ENCODE measurements around the gene ABCB9. TPM values are rescaled to one million over a fixed set of nuclear protein-coding genes. Genes with fewer than 3 reads are reported as not detected.

The ABCB9 gene
- total RNA-seq, 4 donors from 2014 or later, result 4.9 to 6.8 (median 5.3) TPM

DNA sequence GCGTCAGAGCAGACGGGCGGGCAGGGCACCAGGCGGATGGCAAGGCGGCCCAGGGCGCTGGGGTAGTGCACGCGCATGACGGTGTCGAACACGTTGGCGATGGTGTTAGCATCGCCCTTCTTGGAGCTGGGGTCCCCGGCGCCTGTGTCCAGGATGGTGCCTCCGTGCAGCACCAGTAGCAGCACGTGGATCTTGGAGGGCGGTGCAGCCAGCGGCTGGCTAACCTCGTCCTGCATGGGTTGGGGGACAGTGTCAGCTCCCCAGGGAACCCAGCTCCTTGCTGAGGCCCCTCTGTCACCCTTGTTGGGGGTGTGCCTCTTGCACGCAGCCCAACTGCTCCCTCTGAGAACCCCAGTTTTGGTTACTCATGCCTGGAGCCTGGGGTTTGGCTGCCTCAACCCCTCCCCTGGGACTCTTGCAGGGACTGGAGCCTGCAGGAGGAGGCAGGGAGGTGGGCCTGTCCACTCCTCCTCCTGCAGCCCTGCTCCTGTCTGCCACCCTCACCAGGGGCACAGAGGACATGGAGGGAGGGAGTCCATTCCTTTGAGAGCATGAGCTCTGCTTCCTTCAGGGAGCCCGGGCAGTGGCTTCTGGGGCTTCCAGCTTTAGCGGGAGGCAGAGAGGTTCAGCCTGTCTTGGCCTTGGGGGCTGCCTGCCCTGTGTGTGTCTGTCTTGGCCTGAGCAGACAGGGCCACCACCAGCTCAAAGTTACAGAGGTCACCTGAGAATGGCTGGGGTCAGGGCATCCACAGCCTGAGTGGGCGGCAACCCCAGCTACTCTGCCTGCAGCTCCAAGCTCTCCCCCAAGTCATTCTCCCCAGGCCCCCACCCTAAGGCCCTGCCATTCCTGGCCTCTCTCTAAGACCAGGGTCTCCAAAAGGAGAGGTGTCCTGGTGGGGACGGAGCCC lies 31.3 kb upstream of the ABCB9 start:
- TF ChIP-seq POLR2A (IDR thresholded peaks at IDR 0.05) (no peak), CTCF (IDR thresholded peaks at IDR 0.05) (no peak)
- Histone ChIP-seq H3K27ac (no peak overlapping the region), H3K4me1 (peaks cover 5% of the 10 kb centered on the region in 2 donors), H3K4me3 (replicated peaks in 1 of 3) (no peak overlapping the region), H3K36me3 (no peaks in the 10 kb centered on the region), H3K27me3 (no peaks in the 10 kb centered on the region), H3K9me3 (no peaks in the 10 kb centered on the region)
- intact Hi-C loops (cut with DNase I), result no loop called here
- 90 to 93% methylated on average over 17 to 24 of the region's 25 CpGs for WGBS, 2 donors
- no peak for DNase-seq

DNA sequence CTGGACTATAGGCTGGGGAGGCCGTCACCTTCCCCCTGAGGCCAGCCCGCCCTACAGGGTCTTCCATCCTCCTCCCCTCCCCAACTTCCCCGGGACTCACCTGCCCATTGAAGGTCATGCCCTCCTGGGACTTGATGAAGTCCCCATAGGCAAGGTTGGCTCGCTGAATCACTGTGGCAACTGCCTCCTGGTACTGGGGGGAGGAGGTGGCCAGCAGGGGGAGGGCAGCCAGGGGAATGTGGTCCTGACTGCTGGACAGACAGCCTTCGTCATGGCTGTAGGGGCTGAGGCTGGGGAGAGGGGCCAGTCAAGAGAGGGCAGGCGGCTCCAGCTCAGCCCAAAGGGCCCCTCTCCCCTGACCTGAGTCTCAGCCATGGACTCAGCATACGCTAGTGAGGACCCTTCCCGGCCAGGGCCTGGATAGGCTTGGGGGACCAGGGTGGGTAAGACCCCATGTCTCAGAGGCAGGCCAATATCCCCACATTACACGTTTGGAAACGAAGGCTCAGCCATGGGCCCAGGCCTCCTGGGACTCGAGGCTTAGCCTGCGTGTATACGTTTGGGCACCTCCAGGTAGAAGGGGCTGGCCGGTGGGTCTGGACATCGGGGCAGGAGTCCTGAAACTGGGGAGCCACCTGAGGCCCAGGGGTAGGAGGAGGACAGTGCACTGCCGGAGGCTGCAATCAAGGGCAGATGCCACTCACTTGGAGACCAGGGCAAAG lies 30.5 kb upstream of the ABCB9 start:
- no peak overlapping the region for H3K4me3 ChIP-seq (replicated peaks in 1 of 3)
- no peak for DNase-seq
- TF ChIP-seq POLR2A (IDR thresholded peaks at IDR 0.05) (no peak), CTCF (IDR thresholded peaks at IDR 0.05) (no peak)
- peaks cover 5% of the 10 kb centered on the region in 2 donors for H3K4me1 ChIP-seq
- intact Hi-C loops (cut with DNase I), result no loop called here
- H3K9me3 ChIP-seq, result no peaks in the 10 kb centered on the region
- 88 to 97% methylated on average over 10 to 12 of the region's 16 CpGs for WGBS, 2 donors
- no peak overlapping the region for H3K27ac ChIP-seq
- no peaks in the 10 kb centered on the region for H3K36me3 ChIP-seq
- no peaks in the 10 kb centered on the region for H3K27me3 ChIP-seq

- Histone ChIP-seq H3K27ac (peak overlapping the region in 1 of 3 donors; percentile 28), H3K36me3 (no peaks in the 10 kb centered on the region), H3K4me3 (replicated peaks in 1 of 3) (no peak overlapping the region), H3K9me3 (no peaks in the 10 kb centered on the region), H3K27me3 (no peaks in the 10 kb centered on the region), H3K4me1 (peaks cover 5% of the 10 kb centered on the region in 2 donors)
- DNase-seq, result no peak
- WGBS, 2 donors, result 100% methylated on average over 2 of the region's 7 CpGs; no CpG with 5 or more reads in 1 of the 2 donors
- intact Hi-C loops (cut with DNase I), result no loop called here
- TF ChIP-seq POLR2A (IDR thresholded peaks at IDR 0.05), result no peak
- no peak for TF ChIP-seq CTCF (IDR thresholded peaks at IDR 0.05)
These were observed 29.9 kb upstream of the ABCB9 start for GRCh38 chr12:122996188-122996601.

DNA sequence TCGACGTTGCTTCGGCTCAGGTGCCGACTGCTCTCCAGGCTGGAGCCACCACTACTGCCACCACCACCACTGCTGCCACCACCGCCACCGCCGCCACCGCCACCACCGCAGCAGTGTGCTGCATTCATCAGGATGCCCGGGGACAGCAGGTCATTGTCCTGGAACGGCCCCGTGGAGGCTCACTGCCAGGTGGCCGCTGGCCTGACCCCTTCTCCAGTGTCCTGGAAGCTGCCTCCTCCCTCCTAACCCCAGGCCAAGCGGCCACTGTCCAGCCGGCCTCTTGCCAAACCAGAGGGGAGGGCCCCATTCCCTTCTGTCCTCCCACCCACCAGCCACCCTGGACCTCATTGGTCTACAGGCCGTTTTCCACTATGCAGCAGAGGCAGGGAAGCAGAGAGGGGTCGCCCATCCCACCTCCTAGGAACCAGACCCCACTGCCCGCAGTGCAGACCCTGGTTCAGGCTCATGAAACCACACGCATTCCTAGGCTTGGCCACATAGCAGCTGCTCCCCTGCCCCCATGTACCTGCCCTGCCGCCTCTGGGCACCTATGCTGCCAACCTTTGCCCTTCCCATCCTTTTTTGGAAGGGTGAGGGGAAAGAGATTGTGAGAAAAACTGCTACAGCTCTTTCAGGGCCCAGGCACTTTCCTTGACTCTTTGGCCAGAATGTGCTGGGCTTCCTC lies 29.4 kb upstream of the ABCB9 start:
- peak overlapping the region in 1 of 3 donors; percentile 28 for H3K27ac ChIP-seq

More for the DNA sequence above, 29.4 kb upstream of the ABCB9 start:
- TF ChIP-seq POLR2A (IDR thresholded peaks at IDR 0.05) (no peak), CTCF (IDR thresholded peaks at IDR 0.05) (no peak)
- peak in 1 of 2 donors; percentile 47 for DNase-seq
- H3K4me3 ChIP-seq (replicated peaks in 1 of 3), result no peak overlapping the region
- H3K4me1 ChIP-seq, result peaks cover 5% of the 10 kb centered on the region in 2 donors
- H3K36me3 ChIP-seq, result no peaks in the 10 kb centered on the region
- intact Hi-C loops (cut with DNase I), result no loop called here
- WGBS, 2 donors, result 71 to 76% methylated on average over 19 to 20 of the region's 20 CpGs
- H3K27me3 ChIP-seq, result no peaks in the 10 kb centered on the region
- H3K9me3 ChIP-seq, result no peaks in the 10 kb centered on the region
